ENCODE measurements around the gene SELENOI.
"Not testable (repeated sequence)": the region's sequence is repeated elsewhere in the genome, so short reads cannot be mapped to it uniquely, and the experiment has no call there.

Gene SELENOI
- total RNA-seq, result 50.0 to 257 (median 61.2) reads per million in 3 experiments

DNA sequence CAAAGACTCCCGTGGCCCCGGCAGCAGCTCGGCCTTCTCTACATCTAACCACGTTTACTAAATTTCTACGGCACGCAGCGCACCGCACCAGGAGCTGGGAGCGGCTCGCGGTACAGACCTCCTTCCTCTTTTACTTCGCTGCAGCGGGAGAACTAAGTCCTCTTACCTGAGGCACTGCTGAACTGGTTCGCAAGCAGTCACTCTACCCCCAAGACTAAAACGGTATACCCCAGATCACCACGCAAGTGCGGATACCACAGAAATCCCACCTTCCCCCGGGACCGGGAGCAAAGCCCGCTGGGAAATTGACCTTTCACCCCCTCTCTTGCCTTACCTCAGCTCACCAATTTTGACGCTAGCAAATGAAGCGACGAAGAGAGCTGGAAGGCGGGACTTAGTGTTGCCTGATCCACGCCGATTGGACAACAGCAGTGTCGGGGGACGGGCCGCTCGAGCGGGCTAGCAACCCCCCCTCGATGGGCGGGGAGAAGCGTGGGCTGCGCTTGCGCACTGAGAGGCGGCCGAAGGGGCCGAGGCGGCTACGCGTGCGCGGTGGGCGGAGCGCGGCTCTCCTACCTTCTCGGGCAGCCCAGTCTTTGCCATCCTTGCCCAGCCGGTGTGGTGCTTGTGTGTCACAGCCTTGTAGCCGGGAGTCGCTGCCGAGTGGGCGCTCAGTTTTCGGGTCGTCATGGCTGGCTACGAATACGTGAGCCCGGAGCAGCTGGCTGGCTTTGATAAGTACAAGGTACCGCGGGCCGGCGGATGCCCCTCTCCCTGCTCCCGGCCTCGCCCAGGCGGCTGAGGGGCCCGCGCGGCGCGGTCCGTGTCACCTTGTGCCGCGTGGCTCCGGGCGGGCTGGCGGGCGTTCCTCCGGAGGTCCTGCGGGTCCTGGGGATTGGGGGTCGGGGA is at the start of gene SELENOI:
Gene SELENOI (plus strand): TSS at position 599 of the 909 bp plus-strand sequence. CDS start 90 bp downstream, at position 689.
- DNase-seq, result peak; percentile 100

GRCh38 chr2:26297061-26297460 is 48.9 kb upstream of the SELENOI start:
- DNase-seq, result no peak

DNA sequence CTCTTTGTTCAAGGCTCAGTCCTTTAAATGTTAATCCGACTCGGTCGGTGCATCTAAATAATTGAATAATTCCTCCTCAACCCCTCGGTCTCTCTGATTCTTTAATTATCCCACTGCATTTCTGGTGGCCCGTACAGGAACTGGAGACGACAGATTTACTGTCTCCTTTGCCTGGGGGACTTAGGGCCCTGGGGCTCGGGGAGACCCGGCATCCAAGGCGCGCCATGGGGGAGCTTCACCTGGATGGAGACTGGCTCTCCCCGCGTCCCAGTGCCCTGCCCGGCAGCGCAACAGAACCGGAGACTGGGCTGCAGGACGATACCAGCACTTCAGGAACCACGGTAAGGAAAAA is 47.7 kb upstream of the SELENOI start:
- no peak for DNase-seq

- DNase-seq, result peak; percentile 17
Observed at GRCh38 chr2:26298638-26299393, 47.1 kb upstream of the SELENOI start.

DNA sequence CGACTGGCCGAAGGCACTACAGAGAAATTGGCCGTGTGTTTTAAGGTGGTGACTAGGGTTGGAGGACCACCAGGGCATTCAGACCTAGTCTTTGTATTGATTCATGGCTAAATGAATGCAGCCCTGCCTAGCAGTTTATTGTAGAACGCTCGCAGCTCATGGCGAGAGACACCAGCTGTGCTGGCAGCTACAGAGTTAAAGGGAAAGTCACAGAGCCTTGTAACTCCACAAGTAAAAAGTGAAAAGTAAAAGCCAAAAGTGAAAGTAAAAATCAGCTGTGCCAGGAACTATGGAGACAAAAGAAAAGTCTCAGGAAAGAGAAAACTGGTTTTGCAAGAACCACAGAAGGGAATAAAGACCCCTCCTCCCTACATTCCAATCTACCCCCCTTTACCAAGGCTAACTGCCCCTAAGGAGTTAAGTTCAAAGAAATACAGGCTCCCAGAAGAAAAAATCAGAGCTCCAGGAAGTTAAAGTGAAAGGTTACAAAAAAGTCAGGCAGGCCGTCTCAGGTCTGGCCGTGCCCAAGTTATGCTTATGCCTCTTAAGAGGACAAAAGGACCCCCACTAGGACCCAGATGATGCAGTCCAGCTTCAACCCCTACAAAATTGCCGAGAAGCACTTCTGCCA is 46.4 kb upstream of the SELENOI start:
- DNase-seq, result peak; percentile 46

DNA sequence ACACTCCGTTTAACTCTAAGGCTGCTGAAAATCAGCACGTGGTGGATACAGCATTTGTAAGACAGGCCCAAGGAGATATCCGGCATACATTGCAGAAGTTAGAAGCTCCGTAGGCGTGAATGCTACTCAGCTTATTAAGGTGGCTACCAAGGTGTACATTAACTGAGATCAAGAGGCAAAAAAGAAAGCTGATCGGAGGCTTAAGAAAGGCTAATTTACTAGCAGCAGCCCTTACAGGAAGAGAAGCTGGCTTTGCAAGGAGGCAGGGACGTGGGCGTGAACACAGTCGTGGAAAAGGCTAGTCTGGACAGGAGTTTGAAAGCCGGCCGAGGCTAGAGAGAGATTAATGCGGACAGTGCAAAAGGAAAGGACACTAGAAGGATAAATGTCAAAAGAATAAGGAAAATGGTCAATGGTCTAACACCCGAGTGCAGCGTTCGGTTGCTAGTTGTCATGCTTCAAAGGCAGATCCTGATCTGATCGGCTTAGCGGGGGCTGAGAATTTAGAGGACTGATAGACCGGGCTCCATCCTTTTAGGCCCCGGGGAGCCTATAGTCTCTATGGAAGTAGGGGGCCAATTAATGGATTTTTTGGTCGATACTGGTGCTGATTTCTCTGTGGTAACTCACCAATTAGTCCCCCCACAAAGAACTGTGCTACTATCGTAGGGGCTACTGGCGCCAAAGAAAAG is 45.6 kb upstream of the SELENOI start:
- DNase-seq, result peak; percentile 25

- no peak for DNase-seq
Observed at GRCh38 chr2:26302846-26303245, 43.1 kb upstream of the SELENOI start.

DNA sequence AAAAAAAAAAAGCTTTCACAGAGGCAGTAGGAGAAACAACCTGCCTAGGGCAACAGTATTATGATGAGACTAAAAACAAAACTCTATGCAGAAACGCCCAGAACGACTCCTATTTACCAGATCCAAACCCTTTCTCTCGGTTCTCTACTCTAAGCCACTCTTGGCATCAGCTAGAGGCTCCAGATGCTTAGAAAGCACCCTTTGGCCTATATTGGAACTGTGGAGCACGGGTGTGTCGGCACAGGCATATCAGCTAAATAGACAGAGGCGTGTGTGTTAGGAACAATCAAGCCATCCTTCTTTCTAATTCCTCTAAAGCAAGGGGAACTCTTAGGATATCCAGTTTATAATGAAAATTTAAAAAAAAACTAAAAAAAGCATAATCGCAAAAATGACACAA is 40.8 kb upstream of the SELENOI start:
- DNase-seq, result not testable (repeated sequence)

DNA sequence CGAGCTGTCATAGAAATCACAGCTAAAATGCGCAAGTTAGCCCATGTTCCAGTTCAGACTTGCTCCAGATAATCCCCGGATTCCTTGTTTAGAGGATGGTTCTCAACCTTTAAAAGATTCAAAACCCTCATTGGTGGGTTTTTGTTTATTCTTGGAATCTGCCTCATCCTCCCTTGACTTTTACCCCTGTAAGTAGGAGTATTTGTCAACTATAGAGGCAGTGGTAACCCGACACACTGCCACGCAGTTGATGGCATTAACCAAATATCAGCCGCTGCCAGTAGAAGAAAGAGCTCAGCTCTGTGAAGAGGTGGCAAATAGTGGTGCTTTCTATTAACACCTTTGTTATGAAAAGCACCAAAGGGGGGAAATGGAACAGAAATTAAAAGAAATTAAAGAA is 40.4 kb upstream of the SELENOI start:
- DNase-seq, result no peak

- no peak for DNase-seq
Observed at GRCh38 chr2:26309921-26310320, 36.0 kb upstream of the SELENOI start.

- no peak for DNase-seq
Observed at GRCh38 chr2:26312471-26312870, 33.5 kb upstream of the SELENOI start.

GRCh38 chr2:26313446-26313845 is 32.5 kb upstream of the SELENOI start:
- DNase-seq, result no peak

- DNase-seq, result no peak
Observed at GRCh38 chr2:26314243-26314642, 31.7 kb upstream of the SELENOI start.

- DNase-seq, result no peak
Observed at GRCh38 chr2:26316041-26316440, 29.9 kb upstream of the SELENOI start.

- no peak for DNase-seq
Observed at GRCh38 chr2:26316845-26317244, 29.1 kb upstream of the SELENOI start.

DNA sequence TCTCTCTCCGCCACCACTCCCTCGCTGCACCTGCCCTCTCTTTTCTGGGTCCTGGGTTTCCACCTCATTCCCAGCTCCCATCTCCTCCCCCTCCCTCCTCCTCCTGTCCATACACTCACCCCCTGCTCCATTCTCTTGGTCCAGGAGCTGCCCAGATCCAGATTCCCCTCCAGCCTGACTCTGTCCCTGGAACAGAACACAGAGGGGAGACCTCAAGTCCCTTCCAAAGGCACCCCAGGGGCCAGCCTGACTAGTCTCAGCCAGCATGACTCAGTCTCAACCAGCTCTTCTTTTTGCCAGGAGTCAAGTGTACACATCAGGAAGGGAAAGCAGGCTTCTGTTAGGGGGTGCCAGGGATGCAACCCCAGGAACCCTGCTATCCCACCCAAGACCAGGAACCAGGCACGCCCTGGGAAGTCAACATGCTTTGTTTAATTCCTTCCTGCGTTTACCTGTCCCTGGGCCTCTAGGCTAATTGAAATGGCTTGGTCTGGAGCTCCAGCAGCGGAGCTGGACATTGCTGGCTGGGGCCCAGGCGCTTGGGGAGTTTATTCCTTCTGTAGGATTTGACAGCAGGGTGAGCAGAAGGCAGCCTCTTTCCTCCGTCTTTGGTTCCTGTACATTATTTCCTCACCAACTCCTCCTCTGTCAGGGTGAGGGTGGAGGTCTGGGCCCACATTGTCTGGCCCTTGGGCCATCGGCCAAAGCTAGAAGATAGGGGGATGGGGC is 28.4 kb upstream of the SELENOI start:
- no peak for DNase-seq

- no peak for DNase-seq
Observed at GRCh38 chr2:26318950-26319349, 27.0 kb upstream of the SELENOI start.

DNA sequence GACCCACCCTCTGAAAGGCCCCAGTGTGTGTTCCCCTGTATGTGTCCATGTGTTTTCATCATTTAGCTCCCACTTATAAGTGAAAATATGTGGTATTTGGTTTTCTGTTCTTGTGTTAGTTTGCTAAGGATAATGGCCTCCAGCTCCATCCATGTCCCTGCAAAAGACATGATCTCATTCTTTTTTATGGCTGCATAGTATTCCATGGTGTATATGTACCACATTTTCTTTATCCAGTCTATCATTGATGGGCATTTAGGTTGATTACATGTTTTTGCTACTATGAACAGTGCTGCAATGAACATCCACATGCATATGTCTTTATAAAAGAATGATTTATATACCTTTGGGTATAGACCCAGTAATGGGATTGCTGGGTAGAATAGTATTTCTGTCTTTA is 21.5 kb upstream of the SELENOI start:
- DNase-seq, result not testable (repeated sequence)

DNA sequence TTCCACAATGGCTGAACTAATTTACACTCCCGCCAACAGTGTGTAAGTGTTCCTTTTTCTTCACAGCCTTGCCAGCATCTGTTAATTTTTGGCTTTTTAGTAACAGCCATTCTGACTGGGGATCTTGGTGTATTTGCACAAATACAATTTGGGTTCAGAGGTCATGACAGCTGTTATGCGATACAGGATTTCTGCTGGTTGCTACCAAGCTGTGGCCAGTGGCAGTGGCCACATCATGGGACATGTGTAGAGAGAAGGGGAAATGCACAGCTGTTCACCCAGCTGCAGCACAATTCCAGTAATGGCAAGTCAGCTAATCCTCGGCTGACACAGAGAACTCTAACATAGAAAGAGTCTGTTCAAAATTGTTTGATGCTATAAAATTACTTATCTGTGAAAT is 21.0 kb upstream of the SELENOI start:
- DNase-seq, result no peak

- no peak for DNase-seq
Observed at GRCh38 chr2:26325851-26326250, 20.1 kb upstream of the SELENOI start.

DNA sequence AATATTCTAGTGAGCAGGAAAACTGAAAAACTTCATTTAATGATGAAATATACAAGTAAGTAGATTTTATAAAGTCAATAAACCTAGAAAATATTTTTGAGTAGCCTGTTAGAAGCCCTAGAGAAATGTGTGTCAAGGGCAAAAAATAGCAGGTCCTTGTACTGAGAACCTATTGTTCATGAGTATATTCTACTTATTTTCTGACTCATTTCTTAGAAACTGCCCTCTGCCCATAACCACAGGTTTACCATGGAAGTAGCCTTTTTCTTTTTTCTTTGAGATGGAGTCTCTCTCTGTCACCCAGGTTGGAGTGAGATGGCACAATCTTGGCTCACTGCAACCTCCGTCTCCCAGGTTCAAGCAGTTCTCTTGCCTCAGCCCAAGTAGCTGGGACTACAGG is 19.4 kb upstream of the SELENOI start:
- no peak for DNase-seq
